Measurements from ENCODE around the gene FRAT1.
"Not testable (repeated sequence)": the region's sequence is repeated elsewhere in the genome, so short reads cannot be mapped to it uniquely, and the experiment has no call there.

FRAT1 gene

GRCh38 chr10:97335188-97335619 lies 16.1 kb downstream of the FRAT1 start:
- DNase-seq = no peak

GRCh38 chr10:97336006-97336405 lies 16.9 kb downstream of the FRAT1 start:
- no peak for DNase-seq

GRCh38 chr10:97336446-97336845 lies 17.4 kb downstream of the FRAT1 start:
- DNase-seq = no peak

GRCh38 chr10:97336942-97337831 lies 18.1 kb downstream of the FRAT1 start:
- DNase-seq = no peak

- DNase-seq = no peak
These were observed 19.0 kb downstream of the FRAT1 start for GRCh38 chr10:97338041-97338440.

- DNase-seq = no peak
These were observed 22.3 kb downstream of the FRAT1 start for GRCh38 chr10:97341416-97341815.

- not testable (repeated sequence) for DNase-seq
These were observed 24.6 kb downstream of the FRAT1 start for GRCh38 chr10:97343664-97344063.

- no peak for DNase-seq
These were observed 28.2 kb downstream of the FRAT1 start for GRCh38 chr10:97347317-97347716.

- no peak for DNase-seq
These were observed 30.9 kb downstream of the FRAT1 start for GRCh38 chr10:97349752-97350513.

- no peak for DNase-seq
These were observed 34.9 kb downstream of the FRAT1 start for GRCh38 chr10:97353945-97354344.

GRCh38 chr10:97355571-97355975 lies 36.5 kb downstream of the FRAT1 start:
- DNase-seq = no peak

GRCh38 chr10:97356318-97356914 lies 37.3 kb downstream of the FRAT1 start:
- DNase-seq = no peak

GRCh38 chr10:97356918-97357317 lies 37.8 kb downstream of the FRAT1 start:
- DNase-seq = no peak

GRCh38 chr10:97358349-97358748 lies 39.3 kb downstream of the FRAT1 start:
- DNase-seq = no peak

- DNase-seq = no peak
These were observed 39.7 kb downstream of the FRAT1 start for GRCh38 chr10:97358781-97359180.

- no peak for DNase-seq
These were observed 41.9 kb downstream of the FRAT1 start for GRCh38 chr10:97360705-97361536.

GRCh38 chr10:97361537-97361901 lies 42.4 kb downstream of the FRAT1 start:
- no peak for DNase-seq

- no peak for DNase-seq
These were observed 43.4 kb downstream of the FRAT1 start for GRCh38 chr10:97362310-97363033.

GRCh38 chr10:97363071-97363470 lies 44.0 kb downstream of the FRAT1 start:
- no peak for DNase-seq

GRCh38 chr10:97365761-97366351 lies 46.8 kb downstream of the FRAT1 start:
- no peak for DNase-seq

GRCh38 chr10:97366572-97366971 lies 47.5 kb downstream of the FRAT1 start:
- DNase-seq = no peak

All from activated T-cell treated with anti-CD3 and anti-CD28 coated beads for 4 hours (primary cell).